GM21717 (cell line): ENCODE measurements around the gene ERP29.
"Not testable (repeated sequence)": the region's sequence is repeated elsewhere in the genome, so short reads cannot be mapped to it uniquely, and the experiment has no call there.

ENCODE experiments used
- ATAC-seq: cut with Tn5 transposase; IDR thresholded peaks from one replicate; pipeline ENCODE4 v1.9.1; 2021; ENCODE audit warnings: mild to moderate bottlenecking, moderate library complexity; ENCODE audit not compliant: unreplicated experiment

The ERP29 gene

DNA sequence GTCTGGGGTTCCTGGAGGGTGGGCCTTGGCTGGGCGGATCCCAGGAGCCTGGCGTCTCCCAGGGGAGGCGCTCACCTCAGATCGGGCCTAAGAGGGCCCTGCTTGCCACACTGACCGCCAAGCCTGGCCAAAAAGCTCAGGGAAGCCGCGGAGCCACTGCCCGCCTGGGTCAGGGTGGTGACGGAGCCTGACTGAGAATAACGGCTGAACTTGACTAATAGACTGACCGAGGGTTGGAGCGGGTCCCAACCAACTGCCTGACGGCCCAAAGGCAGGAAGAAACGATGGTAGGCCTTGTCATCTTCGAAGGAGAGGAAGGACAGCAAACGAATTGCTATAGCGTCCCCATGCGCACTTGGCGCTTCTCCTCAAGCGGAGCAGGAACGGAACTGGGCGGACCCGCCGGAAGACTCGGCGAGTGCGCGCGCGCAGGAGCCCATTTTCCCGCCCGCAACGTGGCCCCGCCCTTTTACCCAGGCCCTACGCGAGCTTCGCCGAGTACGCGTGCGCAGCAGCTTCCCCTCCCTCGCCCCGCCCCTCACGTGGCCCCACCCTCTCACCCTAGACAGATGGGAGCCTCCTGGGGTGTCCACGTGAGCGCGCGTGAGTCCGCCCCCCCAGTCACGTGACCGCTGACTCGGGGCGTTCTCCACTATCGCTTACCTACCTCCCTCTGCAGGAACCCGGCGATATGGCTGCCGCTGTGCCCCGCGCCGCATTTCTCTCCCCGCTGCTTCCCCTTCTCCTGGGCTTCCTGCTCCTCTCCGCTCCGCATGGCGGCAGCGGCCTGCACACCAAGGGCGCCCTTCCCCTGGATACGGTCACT, at the start of gene ERP29, which contains the start of gene TMEM116:
Gene ERP29 (plus strand): TSS at position 652 of the 826 bp plus-strand sequence. CDS start 40 bp downstream, at position 692.
Gene TMEM116 (minus strand): TSS at position 391 of the 826 bp plus-strand sequence. CDS start 7,895 bp downstream, outside the sequence.
- ATAC-seq, result peak; percentile 61

DNA sequence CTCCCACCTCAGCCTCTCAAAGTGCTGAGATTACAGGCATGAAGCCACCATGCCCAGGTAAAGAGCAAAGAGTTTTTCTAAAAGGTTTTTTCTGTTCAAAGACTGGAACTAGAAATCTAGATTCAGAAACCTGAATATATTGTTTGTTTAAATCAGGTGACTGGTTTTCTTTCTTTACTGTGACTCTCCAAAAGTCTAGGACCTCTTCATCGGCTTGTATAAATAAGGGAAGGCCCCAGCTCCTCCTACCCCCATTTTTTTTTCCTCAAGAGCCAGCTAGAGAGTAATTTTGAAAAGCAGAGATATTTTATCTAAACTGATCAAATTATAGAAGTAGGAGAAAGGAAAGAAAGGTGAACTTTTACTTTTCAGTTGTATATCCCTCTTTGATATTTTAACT, 48.3 kb upstream of the ERP29 start:
- no peak for ATAC-seq

DNA sequence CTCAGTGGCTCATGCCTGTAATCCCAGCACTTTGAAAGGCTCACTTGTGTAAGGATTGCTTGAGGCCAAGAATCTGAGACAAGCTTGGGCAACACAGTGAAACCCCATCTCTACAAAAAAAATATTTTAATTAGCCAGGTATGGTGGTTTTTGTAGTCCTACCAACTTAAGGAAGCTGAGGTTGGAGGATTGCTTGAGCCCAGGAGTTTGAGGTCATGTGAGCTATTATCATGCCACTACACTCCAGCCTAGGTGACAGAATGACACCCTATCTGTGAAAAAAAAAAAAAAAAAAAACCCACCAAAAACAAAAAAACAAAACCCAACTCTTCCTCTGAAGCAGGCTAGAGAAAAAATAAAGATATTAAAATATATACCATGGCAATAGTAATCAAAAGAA, 41.4 kb upstream of the ERP29 start:
- no peak for ATAC-seq

DNA sequence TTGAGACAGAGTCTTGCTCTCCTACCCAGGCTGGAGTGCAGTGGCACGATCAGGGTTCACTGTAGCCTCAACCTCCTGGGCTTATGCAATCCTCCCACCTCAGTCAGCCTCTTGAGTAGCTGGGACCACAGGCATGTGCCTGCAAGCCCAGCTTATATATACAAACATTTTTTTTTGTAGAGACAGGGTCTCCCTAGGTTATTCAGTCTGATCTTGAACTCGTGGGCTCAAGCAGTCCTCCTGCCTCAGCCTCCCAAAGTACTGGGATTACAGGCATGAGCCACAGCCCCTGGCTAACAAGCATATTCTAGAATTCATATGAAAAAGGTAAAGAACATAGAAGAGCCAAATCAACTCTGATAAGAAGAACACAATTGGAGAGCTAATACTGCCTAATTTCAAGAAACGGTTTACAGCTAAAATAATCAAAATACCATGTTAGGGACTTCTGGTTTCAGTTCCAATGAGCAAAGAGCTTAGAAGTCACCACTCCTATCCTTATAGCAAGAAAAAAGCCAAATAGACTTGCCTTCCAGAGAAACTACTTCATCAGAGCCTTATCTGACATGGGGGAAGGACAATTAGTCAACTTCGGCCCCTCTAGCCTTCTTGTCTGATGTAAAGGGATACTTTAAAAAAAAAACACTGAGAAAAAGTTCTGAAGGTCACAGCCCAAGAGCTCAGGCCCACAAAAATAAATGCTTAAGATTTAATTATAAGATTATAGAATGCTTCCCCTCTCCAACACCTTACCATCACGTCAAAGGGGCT, 37.9 kb upstream of the ERP29 start:
- no peak for ATAC-seq

GRCh38 chr12:111976291-111976690, 36.9 kb upstream of the ERP29 start:
- ATAC-seq, result no peak

GRCh38 chr12:111976860-111977259, 36.4 kb upstream of the ERP29 start:
- no peak for ATAC-seq

- ATAC-seq, result no peak
These were observed 34.7 kb upstream of the ERP29 start for GRCh38 chr12:111978545-111978944.

- ATAC-seq, result no peak
These were observed 32.6 kb upstream of the ERP29 start for GRCh38 chr12:111980598-111980997.

GRCh38 chr12:111981987-111982386, 31.2 kb upstream of the ERP29 start:
- ATAC-seq, result no peak

DNA sequence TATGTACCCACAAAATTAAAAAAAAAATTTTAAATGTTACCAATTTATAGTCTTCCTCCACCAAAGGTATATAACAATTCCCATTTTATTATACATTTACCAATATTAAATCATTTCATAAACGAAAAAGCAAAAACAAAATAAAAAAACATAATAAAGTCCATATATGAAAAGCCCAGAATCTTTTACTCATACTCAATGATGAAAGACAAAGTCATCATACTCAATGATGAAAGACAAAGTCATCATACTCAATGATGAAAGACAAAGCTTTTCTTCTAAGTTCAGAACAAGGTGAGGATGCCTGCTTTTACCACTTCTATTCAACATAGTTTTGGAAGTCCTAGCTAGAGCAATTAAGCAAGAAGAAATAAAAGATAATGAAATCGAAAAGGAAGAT, 28.4 kb upstream of the ERP29 start:
- no peak for ATAC-seq

GRCh38 chr12:111991535-111991934, 21.7 kb upstream of the ERP29 start:
- no peak for ATAC-seq

DNA sequence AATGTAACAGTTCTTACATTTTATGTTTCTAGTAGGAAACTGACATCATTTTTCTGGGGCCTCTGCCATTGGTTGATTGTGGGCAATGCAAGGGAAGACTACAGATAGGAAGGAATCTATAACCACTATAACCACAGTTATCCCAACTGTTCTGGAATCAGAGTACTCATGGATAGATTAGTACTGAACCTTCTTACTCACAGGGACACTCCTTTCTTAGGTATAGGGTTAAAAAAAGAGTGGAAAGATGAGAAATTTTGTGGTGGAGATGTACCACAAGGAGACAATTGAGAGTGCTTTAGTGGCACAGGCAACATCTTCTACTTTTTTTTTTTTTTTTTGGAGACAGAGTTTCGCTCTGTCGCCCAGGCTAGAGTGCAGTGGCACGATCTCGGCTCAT, 21.3 kb upstream of the ERP29 start:
- ATAC-seq, result no peak

- ATAC-seq, result no peak
These were observed 20.8 kb upstream of the ERP29 start for GRCh38 chr12:111992464-111992863.

DNA sequence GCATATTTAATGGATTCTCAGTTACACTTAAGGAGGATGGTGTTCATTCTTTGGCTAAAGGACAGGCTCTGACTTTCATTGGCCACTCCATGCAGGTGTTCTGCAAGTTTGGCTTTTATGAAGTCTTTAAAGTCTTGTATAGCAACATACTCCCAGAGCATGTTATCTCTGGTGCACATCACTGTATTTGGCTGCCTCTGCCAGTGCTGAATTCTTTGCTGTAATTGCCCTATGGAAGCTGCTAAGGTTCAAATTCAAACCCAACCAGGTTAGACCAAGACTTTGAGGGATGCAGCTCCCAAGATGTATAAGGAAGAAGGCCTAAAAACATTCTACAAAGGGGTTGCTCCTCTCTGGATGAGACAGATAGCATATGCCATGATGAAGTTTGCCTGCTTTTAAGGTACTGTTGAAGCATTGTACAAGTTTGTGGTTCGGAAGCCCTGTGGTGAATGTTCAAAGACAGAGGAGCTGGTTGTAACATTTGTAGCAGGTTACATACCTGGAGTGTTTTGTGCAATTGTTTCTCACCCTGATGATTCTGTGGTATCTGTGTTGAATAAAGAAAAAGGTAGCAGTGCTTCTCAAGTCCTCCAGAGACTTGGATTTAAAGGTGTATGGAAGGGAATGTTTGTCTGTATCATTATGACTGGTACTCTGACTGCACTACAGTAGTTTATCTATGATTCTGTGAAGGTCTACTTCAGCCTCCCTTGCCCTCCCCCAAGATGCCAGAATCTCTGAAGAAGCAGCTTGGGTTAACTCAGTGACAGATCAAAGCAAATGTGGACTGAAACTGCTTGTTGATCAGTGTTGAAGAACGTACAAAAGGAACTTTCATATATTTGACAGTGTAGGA, 19.7 kb upstream of the ERP29 start:
- no peak for ATAC-seq

DNA sequence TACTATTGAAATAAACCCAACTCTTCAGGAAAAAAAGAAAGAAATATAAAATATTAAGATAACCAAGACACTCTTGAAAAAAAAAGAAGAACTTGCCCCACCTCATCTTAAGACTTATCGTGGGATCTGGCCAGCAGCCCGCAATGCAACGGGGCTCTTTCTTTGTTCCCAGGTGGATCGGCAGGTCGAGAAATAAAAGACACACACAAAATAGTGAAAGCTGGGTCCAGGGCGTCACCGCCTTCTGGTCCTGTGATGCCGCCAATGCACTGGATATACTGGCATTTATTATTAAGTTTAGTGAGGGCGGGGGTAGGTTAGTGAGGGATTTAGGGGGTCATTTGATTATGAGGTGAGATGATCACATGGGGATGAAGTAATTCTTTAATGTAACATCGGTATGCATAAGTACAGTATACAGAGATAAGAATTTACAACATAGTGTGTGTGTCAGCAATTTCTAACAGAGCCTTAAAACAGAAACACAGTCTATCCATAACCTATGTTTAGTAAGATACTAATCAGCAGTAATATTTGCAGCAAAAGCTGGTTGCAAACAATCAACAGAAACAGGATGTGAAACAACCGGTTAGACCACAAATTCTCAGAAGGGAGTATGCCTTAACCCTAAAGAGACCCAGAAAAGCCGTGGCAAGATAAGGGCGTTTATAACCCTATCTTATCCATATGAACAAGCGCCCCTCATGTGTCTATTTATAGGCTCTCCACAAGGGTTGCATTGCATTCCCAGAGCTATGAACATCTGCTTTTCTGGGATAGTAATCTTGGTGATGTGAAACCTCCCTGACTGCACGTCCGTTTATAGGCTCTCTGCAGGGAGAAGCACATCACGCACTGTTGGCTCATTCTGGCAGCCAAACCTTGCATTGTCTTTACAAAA, 18.8 kb upstream of the ERP29 start:
- ATAC-seq, result not testable (repeated sequence)

GRCh38 chr12:111995782-111996480, 17.3 kb upstream of the ERP29 start:
- no peak for ATAC-seq

GRCh38 chr12:111997300-111997699, 15.9 kb upstream of the ERP29 start:
- no peak for ATAC-seq

GRCh38 chr12:111998015-111998414, 15.2 kb upstream of the ERP29 start:
- ATAC-seq, result no peak

DNA sequence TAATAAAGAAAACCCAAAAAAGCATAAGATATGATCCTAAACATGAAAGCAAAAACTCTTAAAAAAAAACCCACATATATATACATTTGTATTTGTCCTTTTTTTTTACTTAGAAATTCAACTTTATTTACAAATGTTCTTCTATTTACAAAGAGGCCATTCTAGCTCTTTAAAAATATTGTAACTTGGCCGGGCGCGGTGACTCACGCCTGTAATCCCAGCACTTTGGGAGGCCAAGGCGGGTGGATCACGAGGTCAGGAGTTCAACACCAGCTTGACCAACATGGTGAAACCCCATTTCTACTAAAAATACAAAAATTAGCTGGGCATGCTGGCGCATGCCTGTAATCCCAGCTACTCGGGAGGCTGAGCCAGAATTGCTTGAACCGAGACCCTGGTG, 14.1 kb upstream of the ERP29 start:
- not testable (repeated sequence) for ATAC-seq
